Stimulated activated naive B cell treated with anti-CD40 and anti-IgM and Interleukin-4, amounts not matched to agents 10 μg/mL and 1 μg/mL and 100 μg/mL, for 72 hours (primary cell): ENCODE results near the gene GPR6.

Source experiments
- ATAC-seq, 2 donors: fragments of 150-1000 bp; cut with Tn5 transposase; replicated peaks; 2 replicates each; pipeline ENCODE4 v1.10.0; 2021; ENCODE audit warnings: moderate library complexity in 1 of 2
- DNase-seq: peaks from one replicate; pipeline ENCODE4 v3.0.0; 2021
- H3K27ac Mint-ChIP-seq: one replicate; pipeline ENCODE4 v1.8.0; 2022; ENCODE audit warnings: mild to moderate bottlenecking, mixed read lengths
- H3K27me3 Mint-ChIP-seq, 2 donors: one replicate each; pipeline ENCODE4 v1.8.0; 2022; ENCODE audit warnings: mixed read lengths in 2 of 2
- H3K36me3 Mint-ChIP-seq, 2 donors: one replicate each; pipeline ENCODE4 v1.8.0; 2022; ENCODE audit warnings: mixed read lengths in 2 of 2, mild to moderate bottlenecking in 1 of 2
- H3K4me1 Mint-ChIP-seq, 2 donors: one replicate each; pipeline ENCODE4 v1.8.0; 2022; ENCODE audit warnings: mixed read lengths in 2 of 2, mild to moderate bottlenecking in 1 of 2
- H3K4me3 Mint-ChIP-seq, 2 donors: one replicate each; pipeline ENCODE4 v1.8.0; 2022; ENCODE audit warnings: mild to moderate bottlenecking in 2 of 2, mixed read lengths in 2 of 2, moderate library complexity in 1 of 2
- H3K9me3 Mint-ChIP-seq, 2 donors: one replicate each; pipeline ENCODE4 v1.8.0; 2022; ENCODE audit warnings: mixed read lengths in 2 of 2, mild to moderate bottlenecking in 1 of 2

The GPR6 gene

GRCh38 chr6:110018486-110018885, 40.4 kb downstream of the GPR6 start:
- Mint-ChIP-seq H3K27ac (no peak overlapping the region), H3K27me3 (peaks cover 2 to 7% of the 10 kb centered on the region in 2 donors), H3K4me3 (no peak overlapping the region), H3K9me3 (no peaks in the 10 kb centered on the region), H3K36me3 (no peaks in the 10 kb centered on the region), H3K4me1 (peaks cover 7 to 15% of the 10 kb centered on the region in 2 donors)
- ATAC-seq (no peak), DNase-seq (no peak)

- Mint-ChIP-seq H3K36me3 (no peaks in the 10 kb centered on the region), H3K4me3 (peak overlapping the region; percentile 5 to 44), H3K4me1 (peaks cover 7 to 15% of the 10 kb centered on the region in 2 donors), H3K27ac (peak overlapping the region; percentile 83), H3K27me3 (peaks cover 0 to 5% of the 10 kb centered on the region in 2 donors), H3K9me3 (peaks cover 2 to 4% of the 10 kb centered on the region in 2 donors)
- DNase-seq, result peak; percentile 9
- ATAC-seq, result peak; percentile 79 to 90
Observed at GRCh38 chr6:110020888-110021287, 42.8 kb downstream of the GPR6 start.

- H3K27ac Mint-ChIP-seq, result no peak overlapping the region
- ATAC-seq (no peak), DNase-seq (no peak)
- no peaks in the 10 kb centered on the region for H3K4me1 Mint-ChIP-seq
- no peaks in the 10 kb centered on the region for H3K27me3 Mint-ChIP-seq
- H3K4me3 Mint-ChIP-seq, result no peak overlapping the region
- H3K36me3 Mint-ChIP-seq, result no peaks in the 10 kb centered on the region
- H3K9me3 Mint-ChIP-seq, result peaks cover 4% of the 10 kb centered on the region in 2 donors
Observed at GRCh38 chr6:110029144-110029543, 51.0 kb downstream of the GPR6 start.
